Heart left ventricle (tissue), 16 donors: ENCODE results near the gene PMM2. TPM values are rescaled to one million over a fixed set of nuclear protein-coding genes. Genes with fewer than 3 reads are reported as not detected.
A peak's percentile ranks its signal among the peaks of the same experiment; 100 is the strongest.

Source experiments
- ATAC-seq, 4 donors: fragments of 200-7000 bp; cut with Tn5 transposase; one replicate each; pipeline ENCODE4 v1.9.1; 2020 to 2022; ENCODE audit warnings: moderate library complexity in 4 of 4, mild to moderate bottlenecking in 3 of 4, moderate number of reproducible peaks in 1 of 4
- DNase-seq, 5 donors: peaks; one replicate each; pipeline ENCODE4 v3.0.0-alpha.2; 2020
- H3K27ac ChIP-seq, 12 donors: fragments of 200-600 bp; sonication (generic) in 4 of 12; one replicate each; pipeline versions ENCODE4 v1.5.0 to v1.8.0; 2016 to 2022; ENCODE audit warnings: mild to moderate bottlenecking in 2 of 12
- H3K27me3 ChIP-seq, 9 donors: fragments of 200-600 bp; sonication (generic) in 2 of 9; one replicate each; pipeline versions ENCODE4 v1.5.1 to v1.8.0; 2016 to 2022; ENCODE audit warnings: mild to moderate bottlenecking in 3 of 9
- H3K36me3 ChIP-seq, 9 donors: fragments of 200-600 bp; sonication (generic) in 2 of 9; one replicate each; pipeline versions ENCODE4 v1.5.0 to v1.8.0; 2018 to 2022; ENCODE audit warnings: mild to moderate bottlenecking in 2 of 9
- H3K4me1 ChIP-seq, 12 donors: fragments of 200-600 bp; sonication (generic) in 4 of 12; one replicate each; pipeline versions ENCODE4 v1.5.0 to v1.8.0; 2016 to 2022; ENCODE audit warnings: mild to moderate bottlenecking in 3 of 12
- H3K4me3 ChIP-seq, 12 donors: fragments of 200-600 bp; sonication (generic) in 4 of 12; one replicate each; pipeline versions ENCODE4 v1.5.0 to v1.8.0; 2017 to 2022; ENCODE audit warnings: mild to moderate bottlenecking in 9 of 12, moderate library complexity in 4 of 12
- H3K9me3 ChIP-seq, 12 donors: fragments of 200-600 bp; sonication (generic) in 4 of 12; one replicate each; pipeline versions ENCODE4 v1.5.0 to v1.8.0; 2016 to 2022; ENCODE audit warnings: mild to moderate bottlenecking in 1 of 12
- CTCF ChIP-seq, 12 donors: fragments of 200-600 bp; sonication (generic) in 4 of 12; IDR thresholded peaks; one replicate each; pipeline versions ENCODE4 v1.5.0 to v1.8.0; 2018 to 2022; ENCODE audit warnings: antibody characterized with exemption in 12 of 12, mild to moderate bottlenecking in 5 of 12
- POLR2A ChIP-seq, 2 donors: fragments of 450-650 bp; IDR thresholded peaks; one replicate each; pipeline ENCODE4 v1.6.1; 2017; ENCODE audit warnings: antibody characterized with exemption in 2 of 2, mild to moderate bottlenecking in 2 of 2, moderate library complexity in 2 of 2
- WGBS, 4 donors: extraction: QIAGEN DNeasy Blood & Tissue Kit in 2 of 4; methylation state at CpG; one replicate each; pipeline versions ENCODE4 v1.1.5 to v1.1.7; 2013 to 2018; 5-methylcytosine and 5-hydroxymethylcytosine counted together
- intact Hi-C, 10 donors: fragments of 100-400 bp; cut with DNase I; formaldehyde crosslinking; loops; one replicate each; pipeline versions ENCODE4 v1.11.1 to v1.14.2; 2022
- polyA plus RNA-seq, 2 donors: library from polyadenylated mRNA; stranded (reverse); fragments of 200-250 nt; gene quantifications; one replicate each; pipeline ENCODE4 v1.2.3, GENCODE V29; 2013
- total RNA-seq, 9 donors: library from RNA; depleted of rRNA in 2 of 9; stranded (reverse); fragments of >200 nt in 2 of 9; fragmentation: NEBNext Ultra II Directional in 3 of 9; extraction: Animal tissue kit (Norgen Biotek cat#: 25700) in 3 of 9; gene quantifications; one replicate each; pipeline versions ENCODE4 v1.1.0 to v1.2.4, GENCODE V29; 2016 to 2023
- donor health status: ischemic (EF 13 %, LVEDD 7.1; RV severe dilation, severe dysfunction).
- donor health status: healthy with polysubstance abuse.
- donor health status: DM: no; HTN: yes; CAD: no.
- donor health status: DM: no; HTN: no; CAD: no.
- donor health status: ischemic (EF 25% LVEDD 6.9; RV normal size, moderate dysfunction).
- donor health status: ischemic (EF 25% LVEDD 5.7; RV mildly dilated, moderate dysfunction).
- donor health status: healthy.
- donor health status: DM: yes; HTN: yes; CAD: no.
- donor health status: ischemic (EF 35%, LVEDD 5.7; RV mildly dilated, moderate dysfunction).
- donor health status: nonischemic (EF 11% LVEDD 7.7; RV severe dilation, severe dysfunction).
- donor health status: DM: yes; HTN: yes; CAD: no.
- donor health status: PGD.
- donor health status: ischemic (EF 29% LVEDD 5.4; RV normal size, mild dysfunction).
- donor health status: nonischemic (EF 23%, LVEDD 6.1; RV moderate dilation, normal function).

The PMM2 gene
- total and polyA plus RNA-seq, 11 donors: 9.8 to 29.4 (median 13.4) TPM

GRCh38 chr16:8788578-8789172, 9.0 kb upstream of the PMM2 start:
- no peaks in the 10 kb centered on the region for H3K27me3 ChIP-seq
- H3K4me3 ChIP-seq: no peak overlapping the region
- DNase-seq (no peak), ATAC-seq (no peak)
- H3K36me3 ChIP-seq: no peaks in the 10 kb centered on the region
- H3K27ac ChIP-seq: no peak overlapping the region
- WGBS, 4 donors: 89 to 90% (median 90%) methylated on average over 5 to 8 of the region's 8 CpGs
- no peaks in the 10 kb centered on the region for H3K9me3 ChIP-seq
- intact Hi-C loops: no loop called here
- TF ChIP-seq POLR2A (IDR thresholded peaks at IDR 0.05) (no peak), CTCF (IDR thresholded peaks at IDR 0.05) (no peak)
- no peaks in the 10 kb centered on the region for H3K4me1 ChIP-seq

GRCh38 chr16:8795091-8795490, 2.5 kb upstream of the PMM2 start:
- TF ChIP-seq CTCF (IDR thresholded peaks at IDR 0.05): peak in 1 of 12 donors; percentile 20
- no peak for TF ChIP-seq POLR2A (IDR thresholded peaks at IDR 0.05)
- intact Hi-C loops: loop anchor here (5.0 to 10.0 kb wide), 11 partner anchors 72 to 297 kb away; partner anchors contain the start of genes CARHSP1 (in 5 of the 10), ABAT (in 2 of the 10), LITAFD (in 2 of the 10) and HAPSTR1 (in 1 of the 10)
- Histone ChIP-seq H3K27ac (no peak overlapping the region), H3K4me1 (peaks cover 0 to 34% (median 26%) of the 10 kb centered on the region in 12 donors), H3K36me3 (peaks cover 0 to 6% (median 0%) of the 10 kb centered on the region in 9 donors), H3K4me3 (no peak overlapping the region), H3K9me3 (no peaks in the 10 kb centered on the region), H3K27me3 (no peaks in the 10 kb centered on the region)
- DNase-seq (no peak), ATAC-seq (no peak)
- WGBS, 4 donors: 90 to 95% (median 91%) methylated on average over 8 of the region's 8 CpGs

- peaks cover 0 to 14% (median 0%) of the 10 kb centered on the region in 9 donors for H3K36me3 ChIP-seq
- H3K27me3 ChIP-seq: no peaks in the 10 kb centered on the region
- no peak for DNase-seq
- no peak for TF ChIP-seq CTCF (IDR thresholded peaks at IDR 0.05)
- no peak for TF ChIP-seq POLR2A (IDR thresholded peaks at IDR 0.05)
- H3K27ac ChIP-seq: no peak overlapping the region
- no peak overlapping the region for H3K4me3 ChIP-seq
- intact Hi-C loops: loop anchor here (2.0 to 10.0 kb wide), 13 partner anchors 71 to 296 kb away; partner anchors contain the start of genes CARHSP1 (in 6 of the 10), ABAT (in 2 of the 10), LITAFD (in 2 of the 10) and HAPSTR1 (in 1 of the 10)
- no peak for ATAC-seq
- peaks cover 0 to 38% (median 27%) of the 10 kb centered on the region in 12 donors for H3K4me1 ChIP-seq
- H3K9me3 ChIP-seq: no peaks in the 10 kb centered on the region
- 92 to 96% (median 94%) methylated on average over 8 to 10 of the region's 10 CpGs for WGBS, 4 donors
Measured at GRCh38 chr16:8795818-8796217, 1.8 kb upstream of the PMM2 start.
